HG03159 (cell line): ENCODE data around the gene SLC12A7.
A peak's percentile ranks its signal among the peaks of the same experiment; 100 is the strongest.

Experiments used
- ATAC-seq: cut with Tn5 transposase; IDR thresholded peaks from one replicate; pipeline ENCODE4 v1.9.1; 2021; ENCODE audit warnings: mild to moderate bottlenecking, moderate library complexity; ENCODE audit not compliant: unreplicated experiment

SLC12A7 gene

DNA sequence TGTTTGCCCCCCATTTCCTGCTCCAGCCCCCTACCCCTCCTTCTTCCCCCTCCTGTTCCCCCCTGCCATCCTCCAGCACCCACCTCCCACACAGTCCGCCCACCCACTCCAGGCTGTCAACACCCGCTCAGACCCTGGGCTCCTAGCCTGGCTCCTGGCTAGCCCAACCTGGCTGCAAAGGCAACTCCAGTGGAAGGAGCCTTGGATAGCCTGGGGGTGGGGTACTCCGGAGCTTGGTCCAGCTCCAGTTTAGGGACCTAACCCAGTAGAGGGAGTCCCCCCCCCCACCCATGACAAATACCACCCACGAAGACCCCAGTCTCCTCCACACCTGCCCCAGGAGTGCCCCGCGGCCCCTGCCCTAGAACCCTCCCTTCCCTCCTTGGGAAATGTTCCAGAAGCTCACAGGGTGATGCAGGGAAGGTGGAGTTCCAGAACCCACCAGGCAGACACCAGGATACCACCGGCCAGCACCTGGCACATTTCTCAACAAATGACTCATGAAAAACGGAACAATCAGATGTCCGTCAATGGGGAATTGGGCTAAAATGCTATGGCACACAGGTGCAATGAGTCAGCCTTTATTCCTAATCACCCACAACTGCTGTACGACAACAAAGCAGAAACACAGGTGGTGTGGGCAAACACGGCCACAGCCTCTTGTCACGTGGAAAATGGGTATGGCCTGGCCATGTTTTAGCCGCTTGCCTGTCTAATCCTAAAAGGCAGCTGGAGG is 901 bp upstream of the SLC12A7 start:
- ATAC-seq = no peak

DNA sequence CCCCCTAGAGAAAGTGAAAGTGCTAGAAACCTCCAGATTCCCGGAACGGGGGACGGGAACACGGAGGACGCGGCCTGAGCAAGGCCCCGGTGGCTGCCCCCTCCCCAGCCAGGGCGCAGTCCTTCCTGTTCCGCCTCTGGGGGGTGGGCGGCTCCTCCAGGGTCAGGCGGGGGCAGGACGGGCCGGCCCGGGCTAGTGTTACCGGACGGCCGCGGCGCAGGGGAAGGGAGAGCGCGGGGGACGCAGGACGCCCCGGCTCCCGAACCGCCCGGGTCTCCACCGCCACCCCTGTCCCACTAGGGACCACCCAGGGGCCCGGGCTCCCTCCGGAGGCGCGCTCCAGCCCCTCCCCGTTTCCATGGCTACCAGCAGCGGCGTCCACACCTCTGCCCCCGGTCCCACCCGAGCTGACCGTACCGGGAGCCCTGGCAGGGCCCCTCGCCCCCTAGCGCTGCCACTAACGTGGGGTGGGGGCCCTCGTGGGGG is 579 bp downstream of the SLC12A7 start:
- peak; percentile 30 for ATAC-seq

DNA sequence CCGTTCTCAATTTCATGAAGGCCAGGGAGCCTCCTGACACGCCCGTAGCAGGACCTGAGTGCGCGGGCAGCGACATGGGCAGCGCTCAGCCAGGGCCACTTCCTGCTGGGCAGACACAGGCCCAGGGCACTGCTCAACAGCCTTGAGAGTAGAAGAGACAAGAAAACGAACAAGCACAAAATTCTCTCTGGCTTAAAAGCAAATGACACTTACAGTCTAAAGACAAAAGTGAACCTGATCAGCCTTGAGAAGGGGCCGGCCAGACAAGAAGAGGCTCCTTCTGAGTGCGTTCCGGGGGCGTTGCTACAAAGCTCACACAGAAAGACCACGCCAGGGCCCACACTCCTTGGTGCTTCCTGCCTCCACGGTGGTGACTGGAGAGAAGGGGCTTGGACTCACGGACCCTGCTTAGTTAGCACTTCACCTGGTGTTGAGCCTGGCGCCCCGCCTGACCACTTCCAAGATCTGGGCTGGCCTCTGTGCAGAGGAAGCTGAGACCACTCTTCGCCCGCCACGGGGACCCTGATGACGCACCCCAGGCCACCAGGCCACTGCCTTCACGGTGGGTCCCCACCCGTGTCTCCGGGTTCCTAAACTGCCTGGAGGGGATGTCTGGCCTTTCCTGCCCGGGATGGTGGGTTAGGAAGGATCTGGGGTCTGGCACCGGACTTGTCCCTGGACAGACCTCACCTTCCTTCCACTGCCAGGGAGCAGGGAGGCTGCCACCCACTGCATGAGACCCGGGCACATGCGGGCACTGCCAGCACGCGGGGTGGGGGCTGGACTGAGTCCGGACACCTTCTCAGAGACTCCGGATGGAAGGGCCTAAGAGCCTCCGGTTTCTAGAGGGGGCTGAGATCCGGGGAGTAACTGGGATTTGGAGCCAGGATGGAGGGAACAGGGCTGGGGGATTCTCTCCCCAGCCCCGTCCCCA is 1.3 kb downstream of the SLC12A7 start:
- no peak for ATAC-seq

DNA sequence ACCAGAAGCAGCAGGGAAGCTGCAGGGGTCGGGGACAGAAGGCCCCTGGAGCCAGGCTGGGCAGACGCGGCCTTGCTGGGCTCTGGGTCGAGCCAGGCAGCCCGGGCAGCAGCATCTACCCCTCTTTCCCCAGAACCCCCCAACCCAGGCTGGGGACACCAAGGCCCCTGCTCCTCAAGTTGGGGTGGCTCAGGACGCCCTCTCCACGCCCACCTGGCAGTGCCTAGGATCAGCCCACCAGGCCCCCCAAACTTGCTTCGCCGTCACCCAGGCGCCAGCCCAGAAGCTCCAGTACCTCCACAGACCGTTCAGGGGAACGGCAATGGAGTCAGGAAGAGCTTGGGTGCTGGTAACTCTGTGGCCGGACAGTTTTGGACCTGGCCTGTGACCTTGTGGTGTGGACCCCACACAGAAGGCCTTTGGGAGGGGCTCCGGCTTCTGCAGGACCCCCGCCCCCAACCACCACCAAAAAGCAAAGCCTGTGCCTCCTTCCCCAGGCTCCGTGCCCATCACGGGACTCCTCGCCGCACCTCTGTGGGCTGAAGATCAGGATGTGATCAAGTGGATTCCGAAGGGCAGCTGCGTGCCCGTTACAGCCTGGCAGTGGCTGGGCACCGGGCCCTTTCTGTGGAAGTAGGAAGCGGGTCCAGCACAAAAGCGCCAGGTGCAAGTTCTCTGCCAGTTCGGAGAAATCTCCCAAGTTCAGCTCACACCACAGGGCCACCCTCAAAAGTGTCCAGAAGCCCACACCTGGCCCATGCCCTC is 2.1 kb downstream of the SLC12A7 start:
- ATAC-seq = no peak

DNA sequence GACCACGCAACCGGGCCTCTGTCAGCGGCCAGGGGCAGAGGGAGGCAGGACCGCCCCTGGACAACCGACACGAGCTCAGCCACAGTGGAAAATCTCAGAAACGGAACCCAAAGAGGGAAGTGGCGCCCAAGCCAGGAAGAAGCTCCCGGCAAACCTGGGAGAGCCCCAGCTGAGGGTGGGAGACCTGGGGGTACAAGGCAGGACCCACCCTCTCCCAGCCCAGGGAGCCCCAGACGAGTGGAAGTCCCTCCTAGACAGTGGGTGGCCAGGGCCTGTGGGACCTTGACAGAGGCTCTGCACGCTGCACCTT is 3.0 kb downstream of the SLC12A7 start:
- ATAC-seq = no peak

DNA sequence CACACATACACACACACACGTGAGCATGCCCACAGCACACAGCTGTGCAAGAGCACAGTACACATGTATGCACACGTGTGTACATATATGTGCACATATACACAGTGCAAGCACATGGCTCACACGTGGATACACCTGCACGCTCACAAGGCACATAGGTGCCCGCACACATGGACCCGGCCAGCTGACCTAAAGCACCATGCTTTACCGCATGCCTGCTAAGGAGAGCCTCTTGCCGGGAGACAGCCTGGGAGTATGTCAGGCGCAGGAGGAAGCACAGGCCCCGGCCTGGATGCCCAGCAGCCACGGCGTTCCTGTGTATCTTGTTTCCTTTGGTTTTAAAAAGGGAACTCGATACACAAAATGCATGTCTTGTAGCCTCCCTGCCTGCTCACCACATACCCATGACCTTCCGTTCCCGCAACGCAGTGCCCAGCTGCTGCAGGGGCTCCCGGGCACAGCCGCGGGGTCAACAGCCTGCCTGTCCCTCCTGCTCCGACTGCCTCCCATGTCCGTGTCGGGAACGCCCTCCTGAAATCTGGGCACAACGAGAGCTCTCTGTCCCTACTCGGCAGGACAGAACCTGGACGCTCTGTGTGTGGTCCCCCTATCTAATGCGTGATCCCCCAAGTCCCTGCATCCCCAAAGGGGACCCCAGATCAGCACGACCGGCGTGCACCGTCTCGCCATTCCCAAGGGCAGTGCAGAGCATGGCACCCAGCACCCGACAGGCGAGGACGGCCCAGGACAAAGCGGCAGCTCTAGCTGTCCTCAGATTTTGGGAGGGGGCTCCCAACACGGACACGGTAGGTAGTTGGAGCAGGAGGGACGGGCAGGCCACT is 3.6 kb downstream of the SLC12A7 start:
- no peak for ATAC-seq

DNA sequence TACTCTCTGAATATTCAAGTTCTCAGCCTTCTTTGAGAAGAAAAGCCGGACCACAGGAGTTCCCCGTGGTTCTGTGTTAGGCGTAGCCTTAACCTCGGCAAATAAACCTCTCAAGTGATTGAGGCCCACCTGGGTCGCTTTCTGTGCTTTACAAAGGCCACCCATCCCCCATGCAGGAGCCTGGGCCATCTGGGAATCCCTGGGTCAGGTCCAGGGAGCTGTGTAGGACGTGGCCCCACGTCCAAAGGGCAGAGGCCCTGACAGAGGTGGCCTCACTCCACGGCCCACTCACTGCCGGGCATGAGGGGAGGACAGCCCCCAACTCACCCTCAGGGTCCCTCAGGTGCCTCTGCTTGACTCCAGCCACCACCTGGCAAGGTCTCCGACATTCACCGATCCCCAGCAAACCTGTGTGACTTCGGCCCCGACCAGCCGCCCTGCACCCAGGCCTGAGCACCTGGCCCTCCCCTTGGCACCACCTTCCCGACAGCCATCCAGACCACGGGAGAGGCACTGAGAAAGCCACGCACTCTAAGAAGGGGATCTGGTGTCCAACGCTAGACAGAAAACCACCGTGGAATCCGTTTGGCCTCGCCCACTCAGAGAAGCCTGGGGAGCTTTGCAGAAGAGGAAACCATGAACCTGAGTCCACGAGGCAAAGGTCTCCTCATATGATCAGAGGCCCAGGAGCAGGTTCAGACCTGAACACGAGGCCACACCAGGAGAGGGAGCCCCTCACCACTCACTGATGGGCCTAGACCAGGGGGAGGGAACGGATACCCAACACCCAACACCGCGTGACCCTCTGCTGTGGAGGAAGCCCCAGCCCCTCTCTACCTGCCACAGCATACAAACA is 4.5 kb downstream of the SLC12A7 start:
- ATAC-seq = no peak

DNA sequence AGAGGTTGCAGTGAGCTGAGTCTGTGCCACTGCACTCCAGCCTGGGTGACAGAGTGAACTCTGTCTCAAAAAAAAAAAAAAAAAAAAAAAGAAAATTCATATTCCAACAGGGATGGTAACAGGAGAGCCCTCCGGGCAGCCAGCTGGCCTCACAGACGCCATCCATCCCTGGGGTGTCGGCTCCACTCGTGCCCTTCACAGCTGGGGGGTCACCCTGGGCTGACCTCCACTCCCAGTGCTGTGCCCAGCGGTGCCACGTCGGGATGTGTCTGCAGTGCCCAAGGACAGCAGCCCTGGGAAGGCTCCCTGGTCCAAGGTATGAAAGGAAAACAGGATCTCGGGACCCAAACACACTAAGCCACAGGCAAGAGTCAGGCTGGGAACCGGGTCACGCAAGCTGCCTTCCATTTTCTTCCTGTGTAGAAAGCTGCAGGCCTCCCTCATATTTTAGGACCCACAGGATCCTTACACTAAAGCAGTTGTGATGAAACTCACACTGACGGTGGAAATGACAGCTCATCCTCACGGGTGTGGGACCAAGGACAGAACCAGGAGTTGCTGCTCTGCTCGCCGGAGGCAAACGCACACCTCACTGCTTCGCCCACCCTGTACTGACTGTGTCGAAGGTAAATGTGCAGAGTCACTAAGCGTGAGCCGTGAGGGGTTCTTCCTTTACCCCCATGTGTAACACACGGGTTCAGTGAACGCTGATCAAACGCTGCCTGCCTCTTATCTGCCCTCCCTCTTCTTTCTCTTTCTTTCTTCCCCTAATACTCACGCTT is 5.3 kb downstream of the SLC12A7 start:
- ATAC-seq = no peak

DNA sequence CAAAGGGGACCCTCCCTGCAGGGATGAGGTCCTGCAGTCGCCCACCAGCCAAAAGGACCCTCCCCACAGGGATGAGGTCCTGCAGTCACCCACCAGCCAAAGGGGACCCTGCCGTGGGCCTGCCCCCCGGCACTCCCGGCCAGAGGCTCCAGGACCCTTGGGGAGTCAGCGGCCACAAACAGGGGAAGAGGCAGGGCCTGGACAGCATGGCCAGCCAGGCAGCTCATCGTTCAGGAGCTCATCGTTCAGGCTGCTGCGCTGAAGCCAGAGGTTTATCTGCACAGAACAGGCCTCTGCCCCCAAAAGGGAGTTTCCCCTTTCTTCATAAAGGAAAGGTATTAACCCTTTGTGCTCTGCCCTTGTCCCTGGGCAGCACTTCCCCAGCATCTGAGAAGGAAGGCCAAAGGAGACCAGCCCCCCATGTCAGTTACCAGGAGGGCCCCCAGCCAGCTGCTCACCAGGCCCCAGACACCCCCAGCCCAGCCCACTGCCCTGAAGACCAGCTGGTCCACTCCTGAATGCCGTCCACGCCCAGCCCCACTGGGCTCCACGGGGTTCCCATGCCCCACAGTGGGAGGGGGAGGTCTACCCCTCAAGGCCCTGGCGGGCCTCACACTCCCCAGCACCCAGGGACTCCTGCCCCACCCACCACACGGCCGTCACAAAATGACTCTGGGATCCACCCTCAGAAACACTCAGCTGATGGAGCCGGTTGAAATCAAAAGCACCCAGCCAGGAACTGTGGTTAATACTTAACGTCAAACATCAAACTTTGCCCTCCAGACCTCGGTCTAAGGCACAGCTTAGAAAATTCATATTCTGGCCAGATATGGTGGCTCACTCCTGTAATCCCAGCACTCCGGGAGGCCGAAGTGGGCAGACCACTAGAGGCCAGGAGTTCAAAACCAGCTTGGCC is 6.3 kb downstream of the SLC12A7 start:
- ATAC-seq = peak; percentile 64

DNA sequence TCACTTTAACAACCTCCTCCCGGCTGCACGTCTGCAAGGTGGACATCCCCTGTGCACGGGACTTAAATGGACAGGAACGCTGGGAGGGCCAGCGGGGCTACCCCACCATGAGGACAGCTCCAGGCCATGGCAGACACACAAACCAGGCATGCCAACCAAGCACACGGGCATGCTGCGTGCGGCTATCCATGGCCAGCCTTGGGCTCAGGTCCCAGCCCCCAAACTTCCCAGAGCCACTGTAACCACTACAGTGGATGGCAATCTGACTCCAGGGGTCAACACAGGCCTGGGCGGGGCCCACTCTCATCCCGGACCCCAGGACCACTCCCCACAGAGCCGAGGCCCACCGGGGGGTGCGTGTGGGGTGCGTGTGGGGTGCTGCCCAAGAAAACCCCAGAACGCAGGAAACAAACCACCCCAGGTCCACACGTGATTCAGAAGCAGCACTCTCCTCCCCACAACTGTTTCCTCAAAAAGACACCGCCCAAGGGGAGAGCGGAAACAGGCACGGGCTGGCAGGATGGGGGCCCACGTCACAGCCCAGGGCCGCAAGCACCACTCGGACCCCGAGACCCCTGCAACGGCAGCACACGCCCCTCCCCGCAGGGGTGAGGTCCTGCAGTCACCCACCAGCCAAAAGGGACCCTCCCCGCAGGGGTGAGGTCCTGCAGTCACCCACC is 7.4 kb downstream of the SLC12A7 start:
- no peak for ATAC-seq

DNA sequence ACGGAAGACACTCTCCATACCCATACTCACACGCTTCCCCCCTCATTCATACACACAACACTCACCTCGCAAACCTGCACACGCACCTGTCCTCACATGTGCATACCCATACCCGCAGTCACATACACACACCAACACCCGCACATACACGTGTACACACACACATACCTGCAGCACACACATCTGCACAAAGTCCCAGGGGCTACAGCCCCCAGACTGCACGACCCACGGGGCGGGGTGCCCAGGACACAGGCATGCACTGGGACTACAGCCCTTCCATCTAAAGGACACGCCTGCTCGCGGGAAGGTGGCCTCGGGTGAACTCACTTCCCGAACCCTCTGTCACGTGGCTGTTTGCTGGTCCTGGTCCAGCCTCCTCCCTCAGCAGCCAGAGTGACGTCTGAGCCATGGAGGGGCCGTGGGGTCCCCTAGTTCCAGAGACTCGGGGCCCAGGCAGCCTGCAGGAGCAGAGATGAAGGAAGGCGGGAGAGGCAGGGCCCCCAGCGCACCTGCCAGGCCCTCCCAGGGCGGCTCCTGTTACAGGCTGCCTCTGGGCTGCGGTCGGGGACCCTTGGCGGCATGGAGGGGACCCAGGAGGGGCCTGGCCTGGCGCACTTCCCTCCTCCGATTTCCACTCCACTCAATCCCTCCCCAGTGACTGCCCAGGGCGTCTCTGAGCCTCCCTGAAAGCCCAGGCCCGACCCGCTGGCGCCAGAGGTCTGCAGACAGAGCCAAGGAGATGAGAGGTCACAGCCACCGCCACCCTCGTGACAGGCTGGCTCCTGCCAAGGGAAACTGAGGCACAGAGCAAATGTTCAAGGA is 8.1 kb downstream of the SLC12A7 start:
- ATAC-seq = no peak

DNA sequence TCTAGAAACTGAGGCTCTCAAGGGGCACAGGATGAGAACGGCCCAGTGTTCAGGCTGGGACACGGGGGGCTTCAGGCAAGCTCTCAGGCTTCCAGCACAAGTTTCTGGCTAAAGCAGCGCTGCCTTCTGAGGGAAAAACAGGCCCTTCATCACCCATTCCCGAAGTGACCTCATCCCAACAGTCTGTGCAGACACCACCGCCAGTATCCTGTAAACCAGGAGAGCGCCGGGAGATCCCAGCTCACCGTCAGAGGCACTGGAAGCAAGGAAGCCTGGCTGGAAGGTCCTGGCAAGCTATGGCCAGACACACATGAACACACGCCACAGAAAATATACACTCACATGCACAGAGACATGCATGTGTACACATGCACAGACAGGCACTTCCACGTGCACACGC is 8.8 kb downstream of the SLC12A7 start:
- no peak for ATAC-seq

DNA sequence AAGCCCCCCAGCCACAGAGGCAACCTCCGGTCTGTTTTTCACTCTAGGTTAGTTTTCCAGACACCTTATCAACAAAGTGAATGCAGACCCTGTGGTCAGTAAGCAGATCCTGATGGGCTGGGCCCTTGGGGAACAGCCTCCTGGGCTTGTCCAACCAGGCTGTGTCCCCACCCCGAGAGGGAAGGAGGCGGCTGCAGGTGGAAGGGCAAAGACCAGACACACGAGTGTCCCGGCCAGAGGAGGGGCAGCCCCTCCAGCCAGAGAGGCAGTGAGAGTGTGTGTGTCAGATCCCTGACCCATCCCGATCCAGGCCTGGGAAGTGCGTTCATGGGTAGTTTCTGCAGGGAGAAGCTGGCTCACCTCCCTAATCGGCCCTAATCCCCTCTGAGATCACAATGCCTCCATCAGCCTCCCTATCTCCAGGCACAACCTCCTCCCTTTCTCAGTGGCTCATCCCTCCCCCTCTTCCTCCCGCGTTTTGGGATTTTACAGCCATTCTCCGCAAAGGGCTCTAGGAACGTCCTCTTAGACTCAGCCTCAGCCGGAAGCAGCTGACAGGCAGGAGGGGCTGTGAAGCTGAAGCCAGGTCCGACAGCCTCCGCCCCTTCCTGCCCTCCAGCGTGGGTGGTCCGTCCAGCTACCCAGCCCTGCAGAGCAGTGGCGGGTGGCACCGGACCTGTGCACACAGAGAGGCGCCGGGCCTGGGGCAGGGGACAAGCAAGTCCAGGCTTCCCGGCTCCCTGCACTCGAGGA is 9.7 kb downstream of the SLC12A7 start:
- no peak for ATAC-seq

DNA sequence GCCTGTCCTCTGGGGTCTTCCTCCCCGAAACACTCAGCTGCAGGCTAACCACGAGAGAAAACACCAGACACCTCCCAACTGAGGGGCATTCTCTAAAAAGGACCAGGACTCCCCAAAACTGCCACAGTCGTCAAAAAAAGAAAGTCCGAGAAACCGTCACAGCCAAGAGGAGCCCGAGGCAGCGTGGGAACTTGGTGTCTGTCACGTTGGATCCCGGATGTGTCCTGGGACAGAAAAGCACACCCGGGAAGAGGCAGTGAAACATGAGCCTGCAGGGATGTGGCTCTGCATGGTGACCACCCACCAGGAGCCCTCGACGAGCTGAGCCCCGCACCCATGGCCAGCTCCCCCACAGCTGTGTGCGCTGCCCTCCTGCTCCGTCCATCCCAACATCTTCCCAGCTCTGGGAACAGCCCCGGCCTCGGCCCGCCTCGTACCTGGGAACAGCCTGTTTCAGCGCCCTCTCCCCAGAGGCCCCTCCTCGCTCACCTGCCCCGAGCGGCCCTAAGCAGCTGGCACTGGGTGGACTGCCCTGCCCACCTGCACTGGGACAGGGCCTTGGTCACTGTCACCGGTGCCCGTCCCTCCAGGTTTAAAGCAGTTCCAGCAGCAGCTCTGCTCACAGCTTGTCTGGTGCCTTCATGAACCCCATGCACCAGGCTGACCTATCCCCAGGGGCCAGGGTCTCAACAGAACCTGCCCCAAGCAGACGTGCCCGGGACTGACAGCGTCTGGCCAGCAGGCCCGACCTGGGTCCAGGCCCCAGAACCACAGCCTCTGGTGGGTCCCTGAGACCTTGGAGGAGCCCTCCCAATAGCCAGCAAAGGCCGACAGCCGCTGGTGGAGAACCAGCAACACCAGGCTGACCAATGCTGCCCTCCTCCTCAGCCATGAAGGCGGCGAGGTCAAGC is 10.9 kb downstream of the SLC12A7 start:
- ATAC-seq = no peak
